GM15510 (cell line): ENCODE results near the gene FGF21.

Experiments
- POLR2A ChIP-seq: IDR thresholded peaks from 3 replicates; pipeline ENCODE4 v1.6.1; 2011; ENCODE audit warnings: borderline replicate concordance; ENCODE audit not compliant: insufficient read length; ENCODE audit errors: extremely low read depth

Gene FGF21

GRCh38 chr19:48741129-48741999 is 14.0 kb upstream of the FGF21 start:
- no peak for TF ChIP-seq POLR2A

GRCh38 chr19:48742096-48742495 is 13.2 kb upstream of the FGF21 start:
- no peak for TF ChIP-seq POLR2A

- TF ChIP-seq POLR2A, result no peak
Observed at GRCh38 chr19:48745208-48745995, 9.9 kb upstream of the FGF21 start.

GRCh38 chr19:48746110-48746509 is 9.2 kb upstream of the FGF21 start:
- no peak for TF ChIP-seq POLR2A

GRCh38 chr19:48746738-48747575 is 8.4 kb upstream of the FGF21 start, which contains the start of gene IZUMO1:
TSS of gene IZUMO1 (minus strand) at chr19:48746909. CDS start at chr19:48745859, 1,050 bp downstream.
- no peak for TF ChIP-seq POLR2A

- no peak for TF ChIP-seq POLR2A
Observed at GRCh38 chr19:48749571-48750198, 5.6 kb upstream of the FGF21 start.

- no peak for TF ChIP-seq POLR2A
Observed at GRCh38 chr19:48750351-48750750, 5.0 kb upstream of the FGF21 start.

GRCh38 chr19:48750771-48751504 is 4.4 kb upstream of the FGF21 start:
- no peak for TF ChIP-seq POLR2A

- no peak for TF ChIP-seq POLR2A
Observed at GRCh38 chr19:48751845-48752495, 3.4 kb upstream of the FGF21 start.

- TF ChIP-seq POLR2A, result no peak
Observed at GRCh38 chr19:48752496-48753365, 2.6 kb upstream of the FGF21 start, which contains the start of gene FUT1. TSS of gene FUT1 (minus strand) at chr19:48752641. CDS start at chr19:48751281, 1,360 bp downstream.

GRCh38 chr19:48755787-48756186 is 463 bp downstream of the FGF21 start:
- TF ChIP-seq POLR2A, result no peak

GRCh38 chr19:48756212-48756611 is 888 bp downstream of the FGF21 start:
- TF ChIP-seq POLR2A, result no peak
